Activated CD8-positive, alpha-beta T cell treated with anti-CD3 and anti-CD28 coated beads for 36 hours (primary cell): Measurements from ENCODE around the gene C12orf57. TPM values are rescaled to one million over a fixed set of nuclear protein-coding genes. Genes with fewer than 3 reads are reported as not detected.
A peak's percentile ranks its signal among the peaks of the same experiment; 100 is the strongest.

Experiments used
- ATAC-seq: fragments of 200-7000 bp; cut with Tn5 transposase; one replicate; pipeline ENCODE4 v1.10.0; 2021; ENCODE audit warnings: mild to moderate bottlenecking, moderate library complexity
- CTCF ChIA-PET: fragments of 350-600 bp; sonication (Branson Sonifier 250); formaldehyde crosslinking; loops from one replicate; lab custom pipeline; 2021; ENCODE audit warnings: antibody characterized with exemption; lab: Charles Lee
- POLR2A ChIA-PET: fragments of 350-600 bp; sonication (Branson Sonifier 250); formaldehyde crosslinking; loops from one replicate; lab custom pipeline; 2021; ENCODE audit warnings: antibody characterized with exemption; lab: Charles Lee
- DNase-seq: peaks from one replicate; pipeline ENCODE4 v3.0.0-alpha.2; 2020
- H3K27ac Mint-ChIP-seq: one replicate; pipeline ENCODE4 v1.8.0; 2021; ENCODE audit warnings: mild to moderate bottlenecking, mixed read lengths
- H3K27me3 Mint-ChIP-seq: one replicate; pipeline ENCODE4 v1.8.0; 2021; ENCODE audit warnings: mixed read lengths
- H3K36me3 Mint-ChIP-seq: one replicate; pipeline ENCODE4 v1.8.0; 2021; ENCODE audit warnings: low read depth, mixed read lengths
- H3K4me1 Mint-ChIP-seq: one replicate; pipeline ENCODE4 v1.8.0; 2021; ENCODE audit warnings: low read depth, mixed read lengths
- H3K4me3 Mint-ChIP-seq: one replicate; pipeline ENCODE4 v1.8.0; 2021; ENCODE audit warnings: mild to moderate bottlenecking, moderate library complexity, mixed read lengths
- H3K9me3 Mint-ChIP-seq: one replicate; pipeline ENCODE4 v1.8.0; 2021; ENCODE audit warnings: mixed read lengths
- CTCF ChIP-seq: fragments of 200-600 bp; IDR thresholded peaks from one replicate; pipeline ENCODE4 v1.8.0; 2022; ENCODE audit warnings: antibody characterized with exemption, mild to moderate bottlenecking
- intact Hi-C: fragments of 100-400 bp; cut with micrococcal nuclease; formaldehyde crosslinking; loops from one replicate; pipeline ENCODE4 v1.10.0; 2022
- total RNA-seq, 2 experiments: library from RNA; stranded (reverse); gene quantifications; one replicate each; pipeline ENCODE4 v1.2.3, GENCODE V29; 2021

Gene C12orf57
- 100 to 1,000 TPM; 226 to 244 TPM for total RNA-seq

GRCh38 chr12:6943722-6944380, at the start of gene C12orf57, which contains the start of gene RNU7-1:
TSS of gene C12orf57 (plus strand) at chr12:6944022. CDS start at chr12:6944122, 100 bp downstream.
TSS of gene RNU7-1 (plus strand) at chr12:6943816.
- peak within 1 kb of the TSS; percentile 85 for H3K4me3 Mint-ChIP-seq
- CTCF ChIA-PET: interaction anchor here (0.6 to 22.8 kb wide), 17 partner anchors 15 to 249 kb away, joined by 3 to 460 read pairs (median 4); partner anchors contain the start of genes ATN1, C1RL, ENO2 and LPCAT3
- peaks cover 54% of the 10 kb centered on the region for H3K4me1 Mint-ChIP-seq

GRCh38 chr12:6894321-6894720, 49.5 kb upstream of the C12orf57 start:
- Mint-ChIP-seq H3K27me3 (no peaks in the 10 kb centered on the region), H3K27ac (no peak overlapping the region), H3K4me3 (no peak overlapping the region), H3K9me3 (no peaks in the 10 kb centered on the region), H3K36me3 (peaks cover 2% of the 10 kb centered on the region), H3K4me1 (peaks cover 16% of the 10 kb centered on the region)
- ATAC-seq (no peak), DNase-seq (no peak)
- intact Hi-C loops: no loop called here
- no peak for TF ChIP-seq CTCF
- ChIA-PET POLR2A (interaction anchor here (1.5 to 2.4 kb wide), 2 partner anchors 10 to 18 kb away, joined by 6 to 7 read pairs; partner anchors contain the start of gene LRRC23), CTCF (no interaction called here)

More at GRCh38 chr12:6943722-6944380, at the start of gene C12orf57, which contains the start of gene RNU7-1:
- H3K36me3 Mint-ChIP-seq: peaks cover 42% of the 10 kb centered on the region
- ATAC-seq: peak; percentile 65
- no peaks in the 10 kb centered on the region for H3K27me3 Mint-ChIP-seq
- TF ChIP-seq CTCF: no peak
- DNase-seq: peak; percentile 93
- intact Hi-C loops: loop anchor here (2.0 to 10.0 kb wide), 3 partner anchors 17 to 161 kb away; partner anchors contain the start of genes C1RL and LPCAT3
- POLR2A ChIA-PET: interaction anchor here (0.7 to 36.0 kb wide), 46 partner anchors 5 to 517 kb away, joined by 3 to 1266 read pairs (median 6); partner anchors contain the start of genes ATN1, C12orf57, C1R and C1RL
- H3K9me3 Mint-ChIP-seq: no peaks in the 10 kb centered on the region
- H3K27ac Mint-ChIP-seq: peak within 1 kb of the TSS; percentile 93

GRCh38 chr12:6896846-6897435, 46.9 kb upstream of the C12orf57 start:
- H3K27ac Mint-ChIP-seq: no peak overlapping the region
- no peak for TF ChIP-seq CTCF
- POLR2A ChIA-PET: interaction anchor here (0.8 to 1.0 kb wide), 2 partner anchors 17 to 30 kb away, joined by 3 to 4 read pairs; no protein-coding TSS in a partner anchor
- H3K9me3 Mint-ChIP-seq: no peaks in the 10 kb centered on the region
- intact Hi-C loops: no loop called here
- H3K36me3 Mint-ChIP-seq: peaks cover 2% of the 10 kb centered on the region
- DNase-seq: no peak
- CTCF ChIA-PET: interaction anchor here (0.9 to 4.4 kb wide), 4 partner anchors 24 to 213 kb away, joined by 3 to 19 read pairs (median 4); partner anchors contain the start of gene SPSB2
- peaks cover 14% of the 10 kb centered on the region for H3K4me1 Mint-ChIP-seq
- ATAC-seq: no peak
- H3K4me3 Mint-ChIP-seq: no peak overlapping the region
- no peaks in the 10 kb centered on the region for H3K27me3 Mint-ChIP-seq

- H3K27me3 Mint-ChIP-seq: no peaks in the 10 kb centered on the region
- ATAC-seq: no peak
Measured at GRCh38 chr12:6899427-6899826, 44.4 kb upstream of the C12orf57 start.

More at GRCh38 chr12:6899427-6899826, 44.4 kb upstream of the C12orf57 start:
- POLR2A ChIA-PET: interaction anchor here (0.8 to 1.5 kb wide), 4 partner anchors 8 to 44 kb away, joined by 3 to 4 read pairs (median 4); partner anchors contain the start of genes C12orf57 and RNU7-1
- H3K4me3 Mint-ChIP-seq: no peak overlapping the region
- no peaks in the 10 kb centered on the region for H3K36me3 Mint-ChIP-seq
- no peaks in the 10 kb centered on the region for H3K9me3 Mint-ChIP-seq
- TF ChIP-seq CTCF: no peak
- CTCF ChIA-PET: interaction anchor here (1.7 to 4.4 kb wide), 3 partner anchors 8 to 27 kb away, joined by 5 to 19 read pairs (median 11); partner anchors contain the start of gene SPSB2
- intact Hi-C loops: no loop called here
- no peak overlapping the region for H3K27ac Mint-ChIP-seq
- H3K4me1 Mint-ChIP-seq: peaks cover 12% of the 10 kb centered on the region
- DNase-seq: no peak
